ENCODE measurements around the gene MGRN1. TPM values are rescaled to one million over a fixed set of nuclear protein-coding genes. Genes with fewer than 3 reads are reported as not detected.

Gene MGRN1
- total and polyA plus RNA-seq, 3 donors from 2014 or later, result 34.7 to 91.1 (median 89.7) TPM

DNA sequence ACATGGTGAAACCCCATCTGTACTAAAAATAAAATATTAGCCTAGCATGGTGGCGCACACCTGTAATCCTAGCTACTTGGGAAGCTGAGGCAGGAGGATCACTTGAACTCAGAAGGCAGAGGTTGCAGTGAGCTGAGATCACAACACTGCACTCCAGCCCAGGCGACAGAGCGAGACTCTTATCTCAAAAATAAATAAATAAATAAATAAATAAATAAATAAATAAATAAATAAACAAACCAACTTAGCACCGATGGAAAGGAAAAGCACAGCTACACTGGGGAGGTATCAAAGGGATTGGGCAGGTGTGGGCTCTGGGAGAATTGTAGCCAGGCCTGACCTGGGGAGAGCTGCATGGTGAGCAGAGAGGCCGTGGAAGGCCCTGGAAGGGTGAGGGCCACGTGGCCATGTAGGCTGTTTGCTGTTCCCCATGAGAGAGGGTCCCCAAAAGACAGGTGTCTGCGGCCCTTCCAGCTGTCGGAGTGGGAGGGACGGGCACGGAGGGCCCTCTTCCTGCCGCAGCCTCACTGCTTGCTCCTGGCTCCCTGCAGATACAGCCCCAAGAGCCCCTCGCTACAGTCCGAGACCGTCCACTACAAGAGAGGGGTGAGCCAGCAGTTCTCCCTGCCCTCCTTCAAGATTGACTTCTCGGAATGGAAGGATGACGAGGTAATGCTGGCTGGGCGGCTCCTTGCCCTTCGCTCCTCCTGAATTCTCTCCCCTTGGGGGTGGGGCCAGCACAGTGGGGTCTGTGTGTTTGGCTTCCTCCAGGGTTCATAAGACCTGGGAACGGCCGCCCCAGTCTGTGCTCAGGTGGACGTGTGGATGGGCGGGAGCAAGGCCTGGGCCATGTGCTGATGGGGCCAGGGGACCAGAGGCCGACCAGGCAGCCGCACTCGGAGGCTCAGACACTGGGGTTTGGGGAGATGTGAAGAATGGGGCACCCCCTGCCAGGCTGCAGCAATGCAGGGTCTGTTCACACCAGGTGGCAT is 32.4 kb downstream of the MGRN1 start:
- no peaks in the 10 kb centered on the region for H3K36me3 ChIP-seq (ENCODE audit: low read depth, missing control alignments)
- H3K4me3 ChIP-seq, result no peak overlapping the region
- no peak overlapping the region for H3K27ac ChIP-seq
- TF ChIP-seq, protein P1, sequence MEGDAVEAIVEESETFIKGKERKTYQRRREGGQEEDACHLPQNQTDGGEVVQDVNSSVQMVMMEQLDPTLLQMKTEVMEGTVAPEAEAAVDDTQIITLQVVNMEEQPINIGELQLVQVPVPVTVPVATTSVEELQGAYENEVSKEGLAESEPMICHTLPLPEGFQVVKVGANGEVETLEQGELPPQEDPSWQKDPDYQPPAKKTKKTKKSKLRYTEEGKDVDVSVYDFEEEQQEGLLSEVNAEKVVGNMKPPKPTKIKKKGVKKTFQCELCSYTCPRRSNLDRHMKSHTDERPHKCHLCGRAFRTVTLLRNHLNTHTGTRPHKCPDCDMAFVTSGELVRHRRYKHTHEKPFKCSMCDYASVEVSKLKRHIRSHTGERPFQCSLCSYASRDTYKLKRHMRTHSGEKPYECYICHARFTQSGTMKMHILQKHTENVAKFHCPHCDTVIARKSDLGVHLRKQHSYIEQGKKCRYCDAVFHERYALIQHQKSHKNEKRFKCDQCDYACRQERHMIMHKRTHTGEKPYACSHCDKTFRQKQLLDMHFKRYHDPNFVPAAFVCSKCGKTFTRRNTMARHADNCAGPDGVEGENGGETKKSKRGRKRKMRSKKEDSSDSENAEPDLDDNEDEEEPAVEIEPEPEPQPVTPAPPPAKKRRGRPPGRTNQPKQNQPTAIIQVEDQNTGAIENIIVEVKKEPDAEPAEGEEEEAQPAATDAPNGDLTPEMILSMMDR (IDR thresholded peaks at IDR 0.05), result no peak
- no peak for TF ChIP-seq POLR2A (IDR thresholded peaks at IDR 0.05)
- H3K27me3 ChIP-seq, result no peaks in the 10 kb centered on the region
- no peaks in the 10 kb centered on the region for H3K9me3 ChIP-seq
- DNase-seq, result no peak
- intact Hi-C loops (cut with DNase I; ENCODE audit: low total_unique reads), result no loop called here
- WGBS, 2 donors, result 93 to 95% methylated on average over 8 to 25 of the region's 25 CpGs
- H3K4me1 ChIP-seq, result peaks cover 21% of the 10 kb centered on the region

DNA sequence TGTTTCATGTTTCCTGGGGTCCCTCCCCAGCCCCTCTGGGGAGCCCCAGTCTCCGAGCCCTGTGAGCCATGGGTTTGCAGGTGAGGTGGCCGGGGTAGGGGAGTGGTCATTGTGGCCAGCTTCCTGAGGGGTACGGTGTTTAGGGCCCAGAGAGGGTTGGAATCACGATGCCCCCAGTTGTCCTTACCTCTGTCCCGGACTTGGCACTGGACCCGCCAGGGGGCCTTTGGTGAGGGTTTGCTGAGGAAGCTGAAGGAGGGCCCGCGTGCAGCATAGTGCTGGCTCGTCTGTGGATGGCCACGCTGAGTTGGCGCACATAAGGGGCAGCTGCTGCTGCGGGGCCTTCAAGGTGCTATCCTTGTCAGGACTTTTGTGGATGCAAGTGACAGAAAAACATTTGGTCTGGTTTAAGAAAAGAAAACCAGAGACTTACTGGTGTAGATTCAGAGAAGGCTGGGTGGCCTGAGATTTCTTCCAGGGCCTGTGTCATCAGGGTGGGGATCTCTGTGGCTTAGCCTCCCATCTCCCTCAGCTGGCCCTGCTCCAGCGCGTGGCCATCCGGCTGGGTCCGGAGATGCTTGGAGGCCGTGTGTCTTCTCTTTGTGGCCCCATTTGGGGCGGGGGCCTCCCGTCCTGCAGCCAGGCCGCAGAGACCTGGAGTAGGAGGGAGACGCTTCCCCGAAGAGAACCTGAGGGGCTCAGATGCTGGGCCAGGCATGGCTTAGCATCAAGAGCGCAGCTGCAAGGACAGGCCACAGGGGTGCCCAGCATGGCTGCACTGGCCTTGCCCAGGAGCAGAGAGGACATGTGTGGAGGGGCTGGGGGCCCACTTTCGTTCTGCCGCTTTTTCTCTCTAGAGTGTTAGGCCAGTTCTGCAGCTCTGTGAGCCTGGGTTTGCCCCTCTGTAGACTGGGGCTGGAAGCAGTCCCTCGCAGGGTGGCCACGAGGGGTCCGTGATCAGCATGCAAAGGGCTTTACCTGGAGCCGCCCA is 35.0 kb downstream of the MGRN1 start:
- no peak for DNase-seq
- WGBS, 2 donors, result 79 to 90% methylated on average over 16 to 29 of the region's 29 CpGs
- Histone ChIP-seq H3K9me3 (no peaks in the 10 kb centered on the region), H3K4me3 (no peak overlapping the region), H3K36me3 (ENCODE audit: low read depth, missing control alignments) (no peaks in the 10 kb centered on the region), H3K4me1 (peaks cover 13% of the 10 kb centered on the region), H3K27ac (no peak overlapping the region), H3K27me3 (no peaks in the 10 kb centered on the region)
- intact Hi-C loops (cut with DNase I; ENCODE audit: low total_unique reads), result no loop called here
- TF ChIP-seq POLR2A (IDR thresholded peaks at IDR 0.05), result no peak
- TF ChIP-seq, protein P1 (IDR thresholded peaks at IDR 0.05), result no peak

DNA sequence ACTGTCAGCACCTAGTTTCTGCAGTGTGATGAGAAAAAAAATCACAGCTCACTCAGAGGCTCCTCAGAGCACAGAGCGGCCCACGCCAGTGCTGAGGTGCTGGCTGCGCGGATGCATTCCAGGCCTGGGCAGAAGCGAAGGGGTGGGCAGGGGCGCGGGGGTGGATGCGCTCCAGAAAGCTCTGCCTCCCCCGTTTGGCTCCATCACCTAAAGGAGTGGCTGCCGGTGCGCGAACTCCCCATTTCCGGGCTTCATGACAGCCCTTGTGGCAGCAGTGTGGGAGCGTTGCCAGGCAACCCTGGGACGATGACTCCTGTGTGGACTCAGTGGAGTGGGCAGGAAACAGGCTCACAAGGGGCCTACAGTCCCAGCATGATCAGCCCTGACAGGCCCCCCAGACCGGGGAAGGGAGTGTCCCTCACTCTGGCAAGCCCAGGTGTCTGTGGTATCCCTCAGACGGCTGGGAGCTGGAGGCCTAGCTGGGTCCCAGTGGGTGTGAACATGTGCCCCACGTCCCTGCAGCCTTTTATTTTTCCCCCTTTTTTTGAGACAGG is 35.9 kb downstream of the MGRN1 start:
- peak; percentile 83 for DNase-seq

DNA sequence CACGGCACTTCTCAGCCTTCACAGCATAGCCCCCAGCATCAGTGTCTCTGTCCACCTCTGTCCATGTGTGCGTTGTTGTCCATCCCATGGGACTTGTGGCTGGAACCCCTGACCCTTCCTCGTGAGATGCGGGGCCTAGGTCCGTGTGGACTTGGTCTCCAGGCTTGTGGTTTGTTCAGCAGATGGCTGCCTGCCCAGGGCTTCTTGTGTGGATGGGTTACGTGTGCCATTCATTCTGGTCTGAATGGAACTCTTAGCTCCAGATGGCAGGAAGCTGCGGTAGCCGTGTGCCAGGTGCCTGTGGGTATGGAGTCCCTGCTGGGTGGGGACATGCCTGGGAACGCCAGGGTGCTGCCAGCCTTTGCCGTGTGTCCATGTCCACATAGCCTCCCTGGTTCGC is 37.0 kb downstream of the MGRN1 start:
- DNase-seq, result no peak
- intact Hi-C loops (cut with DNase I; ENCODE audit: low total_unique reads), result no loop called here
- 78 to 94% methylated on average over 6 to 11 of the region's 11 CpGs for WGBS, 2 donors

More for the DNA sequence above, 35.9 kb downstream of the MGRN1 start:
- TF ChIP-seq, protein P1 (IDR thresholded peaks at IDR 0.05), result no peak
- no peak for TF ChIP-seq POLR2A (IDR thresholded peaks at IDR 0.05)
- Histone ChIP-seq H3K4me3 (no peak overlapping the region), H3K27ac (no peak overlapping the region), H3K9me3 (no peaks in the 10 kb centered on the region), H3K27me3 (no peaks in the 10 kb centered on the region), H3K36me3 (ENCODE audit: low read depth, missing control alignments) (no peaks in the 10 kb centered on the region), H3K4me1 (peaks cover 12% of the 10 kb centered on the region)
- intact Hi-C loops (cut with DNase I; ENCODE audit: low total_unique reads), result no loop called here
- WGBS, 2 donors, result 48 to 58% methylated on average over 14 of the region's 18 CpGs

More for the DNA sequence above, 37.0 kb downstream of the MGRN1 start:
- Histone ChIP-seq H3K4me3 (no peak overlapping the region), H3K27ac (no peak overlapping the region), H3K4me1 (peaks cover 12% of the 10 kb centered on the region), H3K36me3 (ENCODE audit: low read depth, missing control alignments) (no peaks in the 10 kb centered on the region), H3K9me3 (no peaks in the 10 kb centered on the region), H3K27me3 (no peaks in the 10 kb centered on the region)
- TF ChIP-seq POLR2A (IDR thresholded peaks at IDR 0.05), result no peak
- TF ChIP-seq, protein P1 (IDR thresholded peaks at IDR 0.05), result no peak

Measured in testis (tissue), 3 donors.